Coronary artery (tissue), 2 donors: ENCODE results near the gene TWIST2.

Experiments used
- DNase-seq: peaks from one replicate; pipeline ENCODE4 v3.0.0-alpha.2; 2017; ENCODE audit warnings: low spot score
- H3K27ac ChIP-seq, 2 donors: fragments of 200-600 bp; sonication (generic); one replicate each; pipeline ENCODE4 v1.5.1; 2016 to 2019
- H3K4me3 ChIP-seq: fragments of 200-600 bp; sonication (generic); 2 replicates; pipeline ENCODE4 v1.5.1; 2016; ENCODE audit warnings: mild to moderate bottlenecking, moderate library complexity
- CTCF ChIP-seq: fragments of 200-600 bp; sonication (generic); IDR thresholded peaks from one replicate; pipeline ENCODE4 v1.5.1; 2019; ENCODE audit warnings: antibody characterized with exemption

TWIST2 gene

DNA sequence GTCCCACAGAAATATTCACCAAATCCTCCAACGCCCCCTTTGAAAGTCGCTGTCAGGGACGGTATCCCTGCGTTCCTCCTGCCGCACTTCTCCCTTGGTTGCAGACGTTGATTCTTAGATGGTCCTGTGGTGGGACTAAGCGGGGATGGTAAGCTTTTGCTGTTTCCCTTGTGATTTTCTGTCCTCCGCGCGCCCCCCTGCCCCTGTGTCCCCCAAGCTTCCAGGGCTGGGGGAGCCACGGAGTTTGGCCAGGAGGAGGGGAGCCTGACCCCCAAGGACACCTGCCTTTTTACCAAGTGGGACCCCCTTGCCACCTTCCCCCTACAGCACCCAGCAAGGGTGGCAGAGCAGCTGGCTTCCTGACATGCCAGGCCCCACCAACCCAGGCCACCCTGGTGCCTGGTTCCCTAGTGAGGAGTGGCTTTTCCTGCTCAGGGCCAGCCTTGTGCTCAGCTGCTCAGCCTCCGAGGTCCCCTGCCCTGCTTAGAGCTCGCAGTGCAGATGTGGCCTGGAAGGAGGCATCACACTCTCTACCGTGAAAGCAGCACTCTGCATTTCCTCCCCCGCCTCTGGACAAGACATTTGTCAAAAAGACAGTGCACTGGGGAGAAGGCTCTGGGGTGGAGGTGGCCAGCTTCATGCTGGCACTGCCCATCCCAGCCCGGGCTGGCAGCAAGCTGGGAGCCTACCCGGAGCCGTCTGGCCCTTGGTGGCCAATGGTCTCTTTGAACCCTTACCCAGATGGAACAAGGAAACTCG lies 49.4 kb downstream of the TWIST2 start:
- H3K27ac ChIP-seq: peak overlapping the region in 1 of 2 donors; percentile 77
- no peak for DNase-seq
- no peak overlapping the region for H3K4me3 ChIP-seq
- TF ChIP-seq CTCF: no peak

- H3K27ac ChIP-seq: peak overlapping the region in 1 of 2 donors; percentile 77
- DNase-seq: no peak
- H3K4me3 ChIP-seq: no peak overlapping the region
- TF ChIP-seq CTCF: no peak
Observed at GRCh38 chr2:238897911-238898311, 50.0 kb downstream of the TWIST2 start.

DNA sequence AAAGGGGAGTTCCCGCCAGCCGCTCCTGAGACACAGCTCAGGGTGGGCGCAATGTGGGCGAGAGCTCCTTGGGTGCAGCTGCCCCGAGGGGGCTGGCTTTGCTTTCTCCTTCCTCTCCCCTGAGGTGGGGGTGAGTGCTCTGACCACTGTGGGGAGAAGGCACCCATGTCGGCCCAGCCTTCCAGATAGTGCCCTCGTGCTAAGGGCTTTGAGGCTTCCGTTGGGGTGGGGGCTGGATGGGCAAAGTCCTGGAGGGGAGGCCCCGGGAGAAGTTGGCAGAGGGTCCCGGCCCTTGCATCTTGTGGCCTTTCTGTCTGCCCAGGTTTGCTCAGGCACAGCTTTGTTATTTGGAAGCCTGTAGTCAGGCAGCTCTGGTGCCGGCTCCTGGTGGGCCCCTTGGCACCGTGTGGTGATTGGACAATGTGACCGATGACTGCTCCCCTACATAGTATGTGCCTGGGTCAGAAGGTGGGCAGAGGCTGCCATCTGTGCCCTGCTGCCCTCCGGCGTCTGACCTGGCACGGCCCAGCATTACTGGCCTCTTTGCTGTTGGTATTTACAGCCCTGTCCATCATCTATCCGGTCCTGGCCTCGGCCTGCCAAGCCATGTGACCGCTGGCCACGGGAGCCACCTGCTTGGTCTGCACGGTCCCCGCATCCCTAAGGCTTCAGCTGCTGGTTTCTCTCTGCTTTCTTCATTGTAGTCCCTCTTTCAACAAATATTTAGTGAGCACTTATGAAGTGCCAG lies 50.8 kb downstream of the TWIST2 start:
- Histone ChIP-seq H3K4me3 (no peak overlapping the region), H3K27ac (peak overlapping the region in 1 of 2 donors; percentile 22)
- TF ChIP-seq CTCF: no peak
- DNase-seq: no peak

- no peak for DNase-seq
- Histone ChIP-seq H3K4me3 (no peak overlapping the region), H3K27ac (no peak overlapping the region)
- no peak for TF ChIP-seq CTCF
Observed at GRCh38 chr2:238899386-238899785, 51.5 kb downstream of the TWIST2 start.

GRCh38 chr2:238900511-238900910 lies 52.6 kb downstream of the TWIST2 start:
- DNase-seq: no peak
- TF ChIP-seq CTCF: no peak
- no peak overlapping the region for H3K4me3 ChIP-seq
- no peak overlapping the region for H3K27ac ChIP-seq

DNA sequence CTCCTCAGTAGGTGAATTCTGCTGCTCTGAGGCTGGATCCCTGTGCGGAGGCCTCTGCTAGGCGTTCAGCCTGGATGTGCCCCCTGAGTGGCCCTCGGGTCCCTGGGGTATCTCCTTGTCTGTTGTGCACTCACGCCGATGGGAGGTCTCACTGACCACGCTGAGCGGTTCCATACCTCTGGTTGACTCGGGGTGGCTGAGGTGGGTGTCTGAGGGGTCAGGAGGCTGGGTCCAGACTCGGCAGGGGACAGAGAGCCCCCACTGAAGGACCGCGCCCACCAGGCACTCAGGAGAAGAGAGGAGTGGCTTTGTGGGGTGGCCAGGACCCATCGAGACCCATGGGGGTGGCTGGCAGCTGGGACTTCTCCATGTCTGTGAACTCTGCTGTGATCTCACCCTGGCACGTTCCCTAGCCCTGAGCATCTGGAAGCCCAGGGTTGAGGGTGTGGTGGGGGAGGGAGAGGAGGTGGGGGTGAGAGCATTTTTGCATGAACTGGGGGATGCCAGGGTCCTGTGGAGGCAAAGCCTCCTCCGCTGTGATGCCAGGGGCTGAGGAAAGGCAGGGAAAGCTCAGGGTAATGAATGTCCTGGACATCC lies 53.7 kb downstream of the TWIST2 start:
- TF ChIP-seq CTCF: no peak
- Histone ChIP-seq H3K27ac (peak overlapping the region in 1 of 2 donors; percentile 32), H3K4me3 (no peak overlapping the region)
- no peak for DNase-seq
